ACC112 (cell line): Measurements from ENCODE around the gene ARHGEF12.
A peak's percentile ranks its signal among the peaks of the same experiment; 100 is the strongest.

ENCODE experiments used
- H2AFZ ChIP-seq: fragments of 200-600 bp; sonication (generic); one replicate; pipeline ENCODE4 v1.6.0; 2017; ENCODE audit warnings: antibody characterized with exemption, low read length; ENCODE audit not compliant: unreplicated experiment
- H3K27ac ChIP-seq: fragments of 200-600 bp; sonication (generic); 2 replicates; pipeline ENCODE4 v1.5.1; 2014; ENCODE audit warnings: low read depth, mild to moderate bottlenecking, antibody characterized with exemption, low read length, moderate library complexity
- H3K27me3 ChIP-seq: fragments of 200-600 bp; sonication (generic); 2 replicates; pipeline ENCODE4 v1.6.1; 2014; ENCODE audit warnings: mild to moderate bottlenecking, antibody characterized with exemption, low read length, moderate library complexity, mixed read lengths; ENCODE audit not compliant: insufficient read depth
- H3K36me3 ChIP-seq: fragments of 200-600 bp; sonication (generic); 2 replicates; pipeline ENCODE4 v1.6.1; 2016; ENCODE audit warnings: mild to moderate bottlenecking, antibody characterized with exemption, low read length, moderate library complexity, mixed read lengths; ENCODE audit not compliant: insufficient read depth
- H3K4me1 ChIP-seq: fragments of 200-600 bp; sonication (generic); one replicate; pipeline ENCODE4 v1.6.1; 2016; ENCODE audit warnings: low read length, mixed read lengths; ENCODE audit not compliant: insufficient read depth, unreplicated experiment, control insufficient read depth
- H3K4me3 ChIP-seq: fragments of 200-600 bp; sonication (generic); 2 replicates; pipeline ENCODE4 v1.5.1; 2014; ENCODE audit warnings: mild to moderate bottlenecking, low read depth, low read length
- H3K79me2 ChIP-seq: fragments of 200-600 bp; sonication (generic); one replicate; pipeline ENCODE4 v1.6.0; 2016; ENCODE audit warnings: low read length; ENCODE audit not compliant: control insufficient read depth, unreplicated experiment, insufficient read depth

ARHGEF12 gene

GRCh38 chr11:120465921-120466534 is 129.8 kb downstream of the ARHGEF12 start:
- no peaks in the 10 kb centered on the region for H3K79me2 ChIP-seq
- H3K4me3 ChIP-seq, result no peak overlapping the region
- no peak overlapping the region for H3K27ac ChIP-seq
- H2AFZ ChIP-seq, result no peak overlapping the region
- H3K4me1 ChIP-seq, result peaks cover 10% of the 10 kb centered on the region
- peaks cover 53% of the 10 kb centered on the region for H3K36me3 ChIP-seq
- no peaks in the 10 kb centered on the region for H3K27me3 ChIP-seq

GRCh38 chr11:120467627-120468026 is 131.4 kb downstream of the ARHGEF12 start:
- Histone ChIP-seq H3K27ac (no peak overlapping the region), H3K79me2 (no peaks in the 10 kb centered on the region), H3K27me3 (no peaks in the 10 kb centered on the region), H3K4me3 (no peak overlapping the region), H3K4me1 (peaks cover 15% of the 10 kb centered on the region), H2AFZ (no peak overlapping the region), H3K36me3 (peaks cover 47% of the 10 kb centered on the region)

DNA sequence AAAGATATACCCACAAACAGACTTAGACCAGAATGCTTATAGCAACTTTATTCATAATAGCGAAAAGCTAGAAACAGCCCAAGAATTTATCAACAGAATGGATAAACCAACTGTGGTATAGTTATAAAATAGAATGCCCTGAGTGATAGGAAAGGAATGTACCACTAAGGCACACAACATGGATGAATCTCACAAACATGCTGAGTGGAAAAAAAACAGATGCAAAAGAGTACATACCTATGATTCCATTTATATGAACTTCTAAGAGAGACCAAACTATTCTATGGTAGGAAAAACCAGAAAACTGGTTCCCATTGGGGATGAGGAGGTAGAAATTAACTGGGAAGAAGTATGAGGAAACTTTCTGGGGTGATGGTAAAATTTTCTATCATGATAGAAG is 134.9 kb downstream of the ARHGEF12 start:
- Histone ChIP-seq H3K27me3 (no peaks in the 10 kb centered on the region), H3K27ac (peak overlapping the region; percentile 68), H3K36me3 (peaks cover 57% of the 10 kb centered on the region), H3K4me1 (peaks cover 15% of the 10 kb centered on the region), H3K79me2 (no peaks in the 10 kb centered on the region), H2AFZ (no peak overlapping the region), H3K4me3 (no peak overlapping the region)

DNA sequence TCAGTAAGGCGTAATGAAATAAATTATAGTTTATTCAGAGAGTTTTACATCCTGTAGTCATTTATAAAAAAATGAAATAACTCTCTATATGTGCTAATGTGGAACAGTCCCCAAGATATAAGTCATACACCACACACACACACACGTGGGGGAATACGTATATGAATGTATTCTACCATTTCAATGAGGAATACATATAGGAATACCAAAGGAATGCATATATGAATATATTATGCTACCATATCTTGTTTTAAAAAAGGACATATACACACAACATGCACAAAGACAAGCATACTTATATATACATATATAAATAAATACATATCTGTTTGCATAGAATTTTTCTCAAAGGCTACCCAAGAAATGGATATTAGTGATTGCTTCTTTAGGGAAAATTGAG is 135.8 kb downstream of the ARHGEF12 start:
- Histone ChIP-seq H2AFZ (no peak overlapping the region), H3K4me3 (no peak overlapping the region), H3K36me3 (peaks cover 48% of the 10 kb centered on the region), H3K27ac (no peak overlapping the region; the same call in 1 of the 2 replicates), H3K27me3 (no peaks in the 10 kb centered on the region), H3K79me2 (no peaks in the 10 kb centered on the region), H3K4me1 (peaks cover 15% of the 10 kb centered on the region)

DNA sequence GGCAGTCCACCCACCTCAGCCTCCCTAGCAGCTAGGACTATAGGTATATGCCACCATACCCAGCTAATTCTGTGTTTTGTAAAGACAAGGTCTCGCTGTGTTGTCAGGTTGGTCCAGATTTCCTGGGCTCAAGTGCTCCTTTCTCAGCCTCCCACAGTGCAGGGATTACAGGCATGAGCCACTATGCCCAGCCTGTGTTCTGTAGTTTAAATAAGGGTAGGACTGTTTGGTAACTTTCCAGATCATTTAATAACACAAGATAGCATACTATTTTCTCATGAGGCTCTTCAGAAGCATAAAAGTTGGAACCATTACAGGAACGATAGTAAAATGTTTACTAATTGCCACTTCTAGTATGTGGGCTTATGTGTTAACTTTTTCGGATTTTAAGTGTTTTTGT is 137.3 kb downstream of the ARHGEF12 start:
- no peak overlapping the region for H3K4me3 ChIP-seq
- no peak overlapping the region for H2AFZ ChIP-seq
- H3K27ac ChIP-seq, result no peak overlapping the region
- no peaks in the 10 kb centered on the region for H3K27me3 ChIP-seq
- H3K36me3 ChIP-seq, result peaks cover 45% of the 10 kb centered on the region
- peaks cover 15% of the 10 kb centered on the region for H3K4me1 ChIP-seq
- H3K79me2 ChIP-seq, result no peaks in the 10 kb centered on the region

DNA sequence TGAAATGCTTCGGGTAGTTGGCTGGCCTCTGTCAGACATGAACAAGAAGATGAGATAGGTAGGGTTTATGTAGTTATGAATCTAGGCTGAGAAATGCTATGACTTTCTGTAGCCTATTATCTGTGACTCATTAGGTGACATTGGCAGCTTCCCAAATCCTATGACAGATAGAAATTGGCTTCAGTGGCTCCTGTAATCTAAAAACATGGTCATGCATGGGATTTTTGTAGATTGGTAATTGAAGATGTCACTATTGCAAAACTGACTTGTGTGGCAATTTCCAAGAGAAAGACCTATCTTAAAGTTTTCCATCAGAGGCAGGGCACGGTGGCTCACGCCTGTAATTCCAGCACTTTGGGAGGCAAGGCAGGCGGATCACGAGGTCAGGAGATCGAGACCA is 145.9 kb downstream of the ARHGEF12 start:
- no peaks in the 10 kb centered on the region for H3K4me1 ChIP-seq
- no peaks in the 10 kb centered on the region for H3K79me2 ChIP-seq
- H3K27ac ChIP-seq, result no peak overlapping the region
- peaks cover 32% of the 10 kb centered on the region for H3K36me3 ChIP-seq
- H2AFZ ChIP-seq, result no peak overlapping the region
- H3K4me3 ChIP-seq, result no peak overlapping the region
- H3K27me3 ChIP-seq, result no peaks in the 10 kb centered on the region

GRCh38 chr11:120484722-120485121 is 148.5 kb downstream of the ARHGEF12 start:
- Histone ChIP-seq H3K27me3 (no peaks in the 10 kb centered on the region), H3K4me1 (no peaks in the 10 kb centered on the region), H3K27ac (no peak overlapping the region), H3K4me3 (no peak overlapping the region), H3K79me2 (no peaks in the 10 kb centered on the region), H2AFZ (no peak overlapping the region), H3K36me3 (peaks cover 18% of the 10 kb centered on the region; the same call in 1 of the 2 replicates)

GRCh38 chr11:120486138-120486537 is 149.9 kb downstream of the ARHGEF12 start:
- no peaks in the 10 kb centered on the region for H3K27me3 ChIP-seq
- no peak overlapping the region for H3K4me3 ChIP-seq
- no peak overlapping the region for H3K27ac ChIP-seq
- H3K79me2 ChIP-seq, result no peaks in the 10 kb centered on the region
- H2AFZ ChIP-seq, result no peak overlapping the region
- H3K36me3 ChIP-seq, result peaks cover 15% of the 10 kb centered on the region; the same call in 1 of the 2 replicates
- H3K4me1 ChIP-seq, result no peaks in the 10 kb centered on the region

GRCh38 chr11:120489799-120490198 is 153.6 kb downstream of the ARHGEF12 start:
- H3K27ac ChIP-seq, result no peak overlapping the region
- H3K36me3 ChIP-seq, result peaks cover 8% of the 10 kb centered on the region; the same call in 1 of the 2 replicates
- H3K4me3 ChIP-seq, result no peak overlapping the region
- H3K27me3 ChIP-seq, result no peaks in the 10 kb centered on the region
- no peak overlapping the region for H2AFZ ChIP-seq
- H3K4me1 ChIP-seq, result no peaks in the 10 kb centered on the region
- no peaks in the 10 kb centered on the region for H3K79me2 ChIP-seq

- no peak overlapping the region for H3K27ac ChIP-seq
- H3K36me3 ChIP-seq, result no peaks in the 10 kb centered on the region
- H2AFZ ChIP-seq, result no peak overlapping the region
- no peaks in the 10 kb centered on the region for H3K27me3 ChIP-seq
- no peak overlapping the region for H3K4me3 ChIP-seq
- H3K79me2 ChIP-seq, result no peaks in the 10 kb centered on the region
- H3K4me1 ChIP-seq, result no peaks in the 10 kb centered on the region
These were observed 156.3 kb downstream of the ARHGEF12 start for GRCh38 chr11:120492486-120492885.

DNA sequence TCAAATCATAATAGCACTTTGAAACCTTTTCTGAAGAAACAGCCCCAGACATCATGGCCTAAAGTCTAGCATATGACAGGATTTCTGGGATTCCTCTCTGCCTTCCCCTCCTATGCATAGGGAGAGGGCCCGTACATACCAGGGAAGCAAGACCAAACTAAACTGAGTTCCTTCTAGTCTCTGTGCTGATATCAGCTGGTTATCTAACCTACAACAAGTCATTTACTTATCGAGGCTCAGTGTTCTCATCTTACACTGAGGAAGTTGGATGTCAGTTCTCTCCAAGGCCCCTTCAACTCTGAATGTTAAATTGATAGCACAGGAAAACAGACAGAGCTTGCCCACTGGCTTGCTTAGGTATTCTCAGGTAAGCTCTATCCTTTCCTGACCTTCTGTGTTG is 158.4 kb downstream of the ARHGEF12 start:
- Histone ChIP-seq H2AFZ (no peak overlapping the region), H3K4me3 (no peak overlapping the region), H3K4me1 (no peaks in the 10 kb centered on the region), H3K27me3 (peaks cover 7% of the 10 kb centered on the region; the same call in 1 of the 2 replicates), H3K79me2 (no peaks in the 10 kb centered on the region), H3K36me3 (no peaks in the 10 kb centered on the region), H3K27ac (no peak overlapping the region)
